CD14-positive monocyte (primary cell): ENCODE measurements around the gene PARS2. TPM values are rescaled to one million over a fixed set of nuclear protein-coding genes. Genes with fewer than 3 reads are reported as not detected.
A peak's percentile ranks its signal among the peaks of the same experiment; 100 is the strongest.

Experiments
- DNase-seq, 3 donors: peaks; one replicate each; pipeline ENCODE4 v3.0.0-alpha.2; 2011 to 2022
- H2AFZ ChIP-seq: 2 replicates; pipeline ENCODE4 v1.6.0; 2012; ENCODE audit warnings: mild to moderate bottlenecking, low read depth, low read length, inconsistent platforms; ENCODE audit not compliant: insufficient read depth, poor library complexity, severe bottlenecking
- H3K27ac ChIP-seq, 2 donors: 1 replicate in 1 of 2; 2 replicates in 1 of 2; pipeline ENCODE4 v1.5.1; 2012 to 2013; ENCODE audit warnings: low read length in 2 of 2, control low read depth in 1 of 2, inconsistent platforms in 1 of 2, low read depth in 1 of 2, mild to moderate bottlenecking in 1 of 2
- H3K27me3 ChIP-seq, 2 donors: one replicate each; pipeline versions ENCODE4 v1.6.0 to v1.6.1; 2011 to 2013; ENCODE audit warnings: low read length in 2 of 2; ENCODE audit not compliant: control insufficient read depth in 2 of 2, insufficient read depth in 2 of 2
- H3K36me3 ChIP-seq, 2 donors: replicated peaks in 1 of 2; 1 replicate in 1 of 2; 2 replicates in 1 of 2; pipeline versions ENCODE4 v1.5.1 to v1.6.1; 2012 to 2013; ENCODE audit warnings: low read length in 2 of 2, control low read depth in 1 of 2, inconsistent platforms in 1 of 2, mild to moderate bottlenecking in 1 of 2; ENCODE audit not compliant: insufficient read depth in 2 of 2, control insufficient read depth in 1 of 2
- H3K4me1 ChIP-seq, 2 donors: 1 replicate in 1 of 2; 2 replicates in 1 of 2; pipeline versions ENCODE4 v1.5.1 to v1.6.1; 2012 to 2013; ENCODE audit warnings: low read length in 2 of 2, control low read depth in 1 of 2, inconsistent platforms in 1 of 2, mild to moderate bottlenecking in 1 of 2, moderate library complexity in 1 of 2; ENCODE audit not compliant: insufficient read depth in 2 of 2, control insufficient read depth in 1 of 2
- H3K4me2 ChIP-seq: replicated peaks from 2 replicates; pipeline ENCODE3; 2012; ENCODE audit warnings: low read length, moderate library complexity, mild to moderate bottlenecking; ENCODE audit not compliant: poor library complexity, severe bottlenecking; ENCODE audit errors: extremely low read depth
- H3K4me3 ChIP-seq, 3 experiments: fragments of 200-600 bp in 1 of 3; sonication (generic) in 1 of 3; replicated peaks in 1 of 3; 1 replicate in 2 of 3; 2 replicates in 1 of 3; pipeline ENCODE4 v1.5.1; 2011 to 2013; ENCODE audit warnings: low read length in 3 of 3, mild to moderate bottlenecking in 3 of 3, control low read depth in 2 of 3, low read depth in 2 of 3, inconsistent platforms in 1 of 3, moderate library complexity in 1 of 3
- H3K79me2 ChIP-seq: 2 replicates; pipeline ENCODE4 v1.6.0; 2012; ENCODE audit warnings: mild to moderate bottlenecking, control low read depth, inconsistent platforms, low read length, moderate library complexity; ENCODE audit not compliant: insufficient read depth
- H3K9ac ChIP-seq: 2 replicates; pipeline ENCODE4 v1.6.0; 2017; ENCODE audit warnings: low read length, mild to moderate bottlenecking; ENCODE audit not compliant: insufficient read depth, poor library complexity, severe bottlenecking
- H3K9me3 ChIP-seq, 2 donors: replicated peaks in 1 of 2; 1 replicate in 1 of 2; 2 replicates in 1 of 2; pipeline versions ENCODE4 v1.5.1 to v1.6.1; 2012 to 2013; ENCODE audit warnings: low read length in 2 of 2, control low read depth in 1 of 2; ENCODE audit not compliant: control insufficient read depth in 1 of 2, insufficient read depth in 1 of 2
- H4K20me1 ChIP-seq: 2 replicates; pipeline ENCODE4 v1.6.0; 2012; ENCODE audit warnings: mild to moderate bottlenecking, low read length, control low read depth, moderate library complexity; ENCODE audit not compliant: insufficient read depth
- H3K27ac Mint-ChIP-seq, 7 donors: one replicate each; pipeline ENCODE4 v1.8.0; 2020; ENCODE audit warnings: mild to moderate bottlenecking in 7 of 7, mixed read lengths in 7 of 7, moderate library complexity in 6 of 7, inconsistent platforms in 2 of 7
- H3K27me3 Mint-ChIP-seq, 3 donors: one replicate each; pipeline ENCODE4 v1.8.0; 2021 to 2022; ENCODE audit warnings: low read depth in 3 of 3, mild to moderate bottlenecking in 3 of 3, mixed read lengths in 3 of 3, moderate library complexity in 3 of 3, inconsistent platforms in 1 of 3
- H3K36me3 Mint-ChIP-seq, 2 donors: one replicate each; pipeline ENCODE4 v1.8.0; 2020; ENCODE audit warnings: mixed read lengths in 2 of 2, inconsistent platforms in 1 of 2, mild to moderate bottlenecking in 1 of 2
- H3K4me1 Mint-ChIP-seq: one replicate; pipeline ENCODE4 v1.8.0; 2020; ENCODE audit warnings: mild to moderate bottlenecking, mixed read lengths
- H3K4me3 Mint-ChIP-seq, 2 donors: one replicate each; pipeline ENCODE4 v1.8.0; 2020; ENCODE audit warnings: mild to moderate bottlenecking in 2 of 2, mixed read lengths in 2 of 2, moderate library complexity in 1 of 2
- H3K9me3 Mint-ChIP-seq, 7 donors: one replicate each; pipeline ENCODE4 v1.8.0; 2020 to 2022; ENCODE audit warnings: mixed read lengths in 7 of 7, mild to moderate bottlenecking in 6 of 7, moderate library complexity in 6 of 7, inconsistent platforms in 2 of 7
- WGBS: methylation state at CpG from one replicate; pipeline ENCODE4 v1.1.5; 2013; ENCODE audit warnings: missing lambda C conversion rate; ENCODE audit not compliant: insufficient coverage; 5-methylcytosine and 5-hydroxymethylcytosine counted together
- intact Hi-C, 2 donors: fragments of 100-400 bp; cut with micrococcal nuclease; formaldehyde crosslinking; loops; one replicate each; pipeline versions ENCODE4 v1.15.0 to v1.15.1; 2023
- polyA plus RNA-seq, 3 donors: library from polyadenylated mRNA; depleted of rRNA in 1 of 3; unstranded in 2 of 3; stranded (reverse) in 1 of 3; fragments of 300-500 nt in 2 of 3; fragments of >200 nt in 1 of 3; fragmentation: Illumina TruSeq in 2 of 3; gene quantifications; 1 replicate in 2 of 3; 2 replicates in 1 of 3; pipeline ENCODE4 v1.2.3, GENCODE V29; 2012 to 2021
- TF ChIP-seq, protein P1 (sequence below): fragments of 200-600 bp; IDR thresholded peaks from one replicate; pipeline ENCODE4 v1.8.0; 2022; ENCODE audit warnings: antibody characterized with exemption, mild to moderate bottlenecking

The PARS2 gene
- polyA plus RNA-seq, 3 donors: 0.73 to 1.2 (median 0.92) TPM

DNA sequence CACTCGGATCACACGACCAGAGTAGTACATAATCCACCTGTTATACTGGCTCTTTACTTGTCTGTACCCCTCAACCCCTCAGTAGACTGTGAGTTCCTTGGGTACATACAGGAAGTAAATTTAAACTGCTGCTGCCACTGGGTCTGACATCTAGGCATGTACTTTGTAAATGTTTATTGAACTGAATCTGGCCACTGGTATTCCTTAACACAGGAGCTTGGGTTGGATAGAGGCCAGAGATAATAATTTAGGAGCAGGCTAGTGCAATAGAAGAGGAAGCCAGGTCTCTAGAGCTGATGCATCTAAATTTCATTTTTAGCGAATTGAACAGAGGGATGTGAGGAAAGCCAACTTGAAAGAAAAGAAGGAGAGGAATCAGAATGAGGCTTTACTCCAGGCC is 36.3 kb downstream of the PARS2 start:
- intact Hi-C loops: no loop called here
- peaks cover 81 to 87% of the 10 kb centered on the region in 2 donors for H3K36me3 Mint-ChIP-seq
- Histone ChIP-seq H3K9me3 (no peaks in the 10 kb centered on the region), H3K4me3 (no peak overlapping the region), H3K27ac (no peak overlapping the region), H2AFZ (no peak overlapping the region), H4K20me1 (no peaks in the 10 kb centered on the region), H3K79me2 (no peaks in the 10 kb centered on the region), H3K27me3 (no peaks in the 10 kb centered on the region), H3K4me1 (no peaks in the 10 kb centered on the region), H3K4me2 (no peak overlapping the region), H3K9ac (no peak overlapping the region), H3K36me3 (peaks cover 80 to 99% of the 10 kb centered on the region in 2 donors)
- H3K4me1 Mint-ChIP-seq: no peaks in the 10 kb centered on the region
- peaks cover 0 to 4% (median 0%) of the 10 kb centered on the region in 7 donors for H3K9me3 Mint-ChIP-seq
- no peak overlapping the region for H3K4me3 Mint-ChIP-seq
- no peak for DNase-seq
- peak overlapping the region in 1 of 7 donors; percentile 63 for H3K27ac Mint-ChIP-seq
- no peaks in the 10 kb centered on the region for H3K27me3 Mint-ChIP-seq
- TF ChIP-seq, protein P1, sequence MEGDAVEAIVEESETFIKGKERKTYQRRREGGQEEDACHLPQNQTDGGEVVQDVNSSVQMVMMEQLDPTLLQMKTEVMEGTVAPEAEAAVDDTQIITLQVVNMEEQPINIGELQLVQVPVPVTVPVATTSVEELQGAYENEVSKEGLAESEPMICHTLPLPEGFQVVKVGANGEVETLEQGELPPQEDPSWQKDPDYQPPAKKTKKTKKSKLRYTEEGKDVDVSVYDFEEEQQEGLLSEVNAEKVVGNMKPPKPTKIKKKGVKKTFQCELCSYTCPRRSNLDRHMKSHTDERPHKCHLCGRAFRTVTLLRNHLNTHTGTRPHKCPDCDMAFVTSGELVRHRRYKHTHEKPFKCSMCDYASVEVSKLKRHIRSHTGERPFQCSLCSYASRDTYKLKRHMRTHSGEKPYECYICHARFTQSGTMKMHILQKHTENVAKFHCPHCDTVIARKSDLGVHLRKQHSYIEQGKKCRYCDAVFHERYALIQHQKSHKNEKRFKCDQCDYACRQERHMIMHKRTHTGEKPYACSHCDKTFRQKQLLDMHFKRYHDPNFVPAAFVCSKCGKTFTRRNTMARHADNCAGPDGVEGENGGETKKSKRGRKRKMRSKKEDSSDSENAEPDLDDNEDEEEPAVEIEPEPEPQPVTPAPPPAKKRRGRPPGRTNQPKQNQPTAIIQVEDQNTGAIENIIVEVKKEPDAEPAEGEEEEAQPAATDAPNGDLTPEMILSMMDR: no peak
- WGBS: 100% methylated on average over 1 of the region's 3 CpGs

DNA sequence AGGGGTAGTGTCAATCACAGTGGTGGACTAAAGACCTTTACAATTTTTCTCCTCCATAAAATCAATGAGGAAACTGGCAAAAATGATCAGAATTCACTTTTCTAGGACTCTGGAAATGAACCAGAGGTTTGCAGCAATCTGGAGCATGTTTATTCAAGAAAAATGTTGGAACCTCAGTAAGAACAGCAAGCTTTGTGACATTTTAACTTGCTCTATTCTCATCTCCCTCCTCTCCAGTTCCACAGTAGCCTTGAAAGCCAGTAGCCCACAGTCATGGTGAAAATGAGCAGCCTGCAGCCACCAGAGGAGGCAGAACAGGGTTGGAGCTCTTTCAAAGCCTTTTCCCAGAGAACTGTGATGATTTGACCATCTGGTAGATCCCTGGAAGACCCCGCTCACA is 39.6 kb downstream of the PARS2 start:
- Histone ChIP-seq H3K9ac (no peak overlapping the region), H3K27ac (no peak overlapping the region), H3K27me3 (no peaks in the 10 kb centered on the region), H3K4me1 (no peaks in the 10 kb centered on the region), H3K4me3 (no peak overlapping the region), H3K36me3 (peaks cover 84 to 100% of the 10 kb centered on the region in 2 donors), H3K79me2 (no peaks in the 10 kb centered on the region), H3K9me3 (no peaks in the 10 kb centered on the region), H4K20me1 (no peaks in the 10 kb centered on the region), H2AFZ (no peak overlapping the region), H3K4me2 (no peak overlapping the region)
- Mint-ChIP-seq H3K36me3 (peaks cover 82 to 83% of the 10 kb centered on the region in 2 donors), H3K27me3 (no peaks in the 10 kb centered on the region), H3K9me3 (peaks cover 0 to 4% (median 0%) of the 10 kb centered on the region in 7 donors), H3K4me1 (no peaks in the 10 kb centered on the region), H3K27ac (peak overlapping the region in 1 of 7 donors; percentile 70), H3K4me3 (no peak overlapping the region)
- TF ChIP-seq, protein P1: no peak
- 100% methylated on average over 1 of the region's 1 CpG for WGBS
- intact Hi-C loops: no loop called here
- DNase-seq: no peak
